K562 (cell line): ENCODE measurements around the gene PLSCR3. TPM values are rescaled to one million over a fixed set of nuclear protein-coding genes. Genes with fewer than 3 reads are reported as not detected.

Source experiments
- ATAC-seq: fragments of 200-7000 bp; cut with Tn5 transposase; 3 replicates; pipeline ENCODE4 v1.9.1; 2020; ENCODE audit warnings: moderate library complexity
- BruUV-seq: library from RNA; stranded (reverse); fragments of 400-500 nt; replicated peaks from 2 replicates; lab custom pipeline; 2021; lab: Mats Ljungman, UMichigan
- CTCF ChIA-PET: fragments of 300-600 bp; formaldehyde crosslinking; extraction: SDS; loops from one replicate; lab custom pipeline; 2021; ENCODE audit warnings: low intra/inter-chr PET ratio; lab: Yijun Ruan, JAX
- POLR2A ChIA-PET: fragments of 300-600, 350-650 bp; sonication (Branson Sonifier 250); formaldehyde crosslinking; extraction: SDS; loops from one replicate; lab custom pipeline; 2021; ENCODE audit warnings: antibody characterized with exemption, inconsistent platforms; lab: Yijun Ruan, JAX
- DNase-seq, 4 experiments: peaks; one replicate each; pipeline versions ENCODE4 v3.0.0 to v3.0.0-alpha.2; 2011 to 2018; ENCODE audit warnings: low spot score in 3 of 4, mixed read lengths in 3 of 4; ENCODE audit errors: extremely low read depth in 1 of 4
- FAIRE-seq: peaks from 2 replicates; lab custom pipeline; 2011; peaks lifted over from hg19 to GRCh38; lab: Jason Lieb, UNC
- H2AFZ ChIP-seq: 2 replicates; pipeline ENCODE4 v1.6.0; 2011; ENCODE audit warnings: low read depth, low read length, control low read depth, inconsistent platforms
- H3K27ac ChIP-seq: fragments of 200-600 bp; 3 replicates; pipeline ENCODE4 v1.8.0; 2011; ENCODE audit warnings: low read depth, mild to moderate bottlenecking, control low read depth, inconsistent platforms, low read length, moderate library complexity, mixed read lengths; ENCODE audit errors: extremely low read depth
- H3K27me3 ChIP-seq, 2 experiments: fragments of 300-600 bp in 1 of 2; 2 replicates in 1 of 2; 3 replicates in 1 of 2; pipeline versions ENCODE4 v1.6.0 to v1.8.0; 2011; ENCODE audit warnings: inconsistent platforms in 2 of 2, low read length in 2 of 2, mild to moderate bottlenecking in 1 of 2, mixed read lengths in 1 of 2, moderate library complexity in 1 of 2; ENCODE audit not compliant: control insufficient read depth in 2 of 2, insufficient read depth in 2 of 2
- H3K36me3 ChIP-seq: fragments of 300-600 bp; 3 replicates; pipeline ENCODE4 v1.8.0; 2011; ENCODE audit warnings: mild to moderate bottlenecking, low read length, inconsistent platforms; ENCODE audit not compliant: control insufficient read depth, insufficient read depth
- H3K4me1 ChIP-seq, 2 experiments: fragments of 200-600 bp in 1 of 2; replicated peaks in 1 of 2; 2 replicates in 1 of 2; 3 replicates in 1 of 2; pipeline versions ENCODE4 v1.5.1 to v1.8.0; 2011; ENCODE audit warnings: inconsistent platforms in 2 of 2, low read length in 2 of 2, mild to moderate bottlenecking in 1 of 2, mixed read lengths in 1 of 2, moderate library complexity in 1 of 2; ENCODE audit not compliant: control insufficient read depth in 2 of 2, insufficient read depth in 2 of 2
- H3K4me2 ChIP-seq: 2 replicates; pipeline ENCODE4 v1.6.1; 2011; ENCODE audit warnings: low read length, control low read depth, inconsistent platforms, mixed read lengths; ENCODE audit not compliant: insufficient read depth
- H3K4me3 ChIP-seq: fragments of 200-600 bp; sonication (generic), shearing (Covaris generic); 2 replicates; pipeline ENCODE4 v1.5.1; 2016; ENCODE audit warnings: control low read depth, inconsistent platforms
- H3K79me2 ChIP-seq: fragments of 200-600 bp; 3 replicates; pipeline ENCODE4 v1.8.0; 2011; ENCODE audit warnings: low read length, inconsistent platforms; ENCODE audit not compliant: control insufficient read depth, insufficient read depth
- H3K9ac ChIP-seq, 2 experiments: 2 replicates each; pipeline versions ENCODE4 v1.6.0 to v1.6.1; 2011; ENCODE audit warnings: low read depth in 2 of 2, low read length in 2 of 2, control low read depth in 1 of 2, inconsistent platforms in 1 of 2, mild to moderate bottlenecking in 1 of 2, mixed read lengths in 1 of 2; ENCODE audit not compliant: insufficient read depth in 1 of 2
- H3K9me1 ChIP-seq: one replicate; pipeline ENCODE4 v1.6.0; 2011; ENCODE audit warnings: inconsistent platforms, mild to moderate bottlenecking, low read length, moderate library complexity; ENCODE audit not compliant: control insufficient read depth, insufficient read depth
- H3K9me3 ChIP-seq: replicated peaks from 2 replicates; pipeline ENCODE4 v1.5.1; 2011; ENCODE audit warnings: low read depth, low read length, inconsistent platforms; ENCODE audit not compliant: control insufficient read depth, insufficient read depth
- H4K20me1 ChIP-seq: replicated peaks from 2 replicates; pipeline ENCODE4 v1.6.1; 2011; ENCODE audit warnings: low read length, inconsistent platforms, mixed read lengths; ENCODE audit not compliant: control insufficient read depth, insufficient read depth
- DMBX1 ChIP-seq: fragments of 250-450 bp; sonication (Bioruptor Pico); IDR thresholded peaks from 2 replicates; pipeline ENCODE4 v1.8.0; 2022; ENCODE audit warnings: inconsistent platforms, mild to moderate bottlenecking, moderate library complexity, borderline replicate concordance
- NELFE ChIP-seq: IDR thresholded peaks from 2 replicates; pipeline ENCODE4 v1.6.1; 2011; ENCODE audit warnings: mild to moderate bottlenecking; ENCODE audit not compliant: insufficient read depth, insufficient read length
- RNF219 ChIP-seq: fragments of 250-450 bp; sonication (Bioruptor Pico); IDR thresholded peaks from 2 replicates; pipeline ENCODE4 v1.5.0; 2022; ENCODE audit warnings: mild to moderate bottlenecking
- WGBS: fragments of 100-300 bp; shearing (Covaris generic); methylation state at CpG from one replicate; pipeline ENCODE4 v1.1.6; 2016; ENCODE audit warnings: low coverage, mixed read lengths; ENCODE audit not compliant: insufficient coverage; ENCODE audit errors: missing lambda C conversion rate; 5-methylcytosine and 5-hydroxymethylcytosine counted together
- in situ Hi-C: fragments of 300-500 bp; cut with MboI; formaldehyde crosslinking; loops from 4 replicates; pipeline ENCODE4 v1.15.0; 2018; ENCODE audit warnings: inconsistent platforms, mixed read lengths
- intact Hi-C: fragments of 100-400 bp; cut with micrococcal nuclease; formaldehyde crosslinking; loops from 2 replicates; pipeline ENCODE4 v1.14.2; 2022
- polyA plus RNA-seq, 8 experiments: library from polyadenylated mRNA; depleted of rRNA in 4 of 8; stranded (reverse) in 5 of 8; unstranded in 3 of 8; fragments of >200 nt; fragmentation: Nextera tagmentation in 2 of 8; fragmentation: Illumina TruSeq in 1 of 8; extraction: Ambion mirVana in 2 of 8; extraction: Trizol in 1 of 8; gene quantifications; 2 replicates each; pipeline versions ENCODE4 v1.2.1 to v1.2.3, GENCODE V29; 2011 to 2014; ENCODE audit warnings: inconsistent platforms in 1 of 8, missing spikeins in 1 of 8
- total RNA-seq, 7 experiments: library from RNA; depleted of rRNA in 6 of 7; stranded (reverse); fragments of >200 nt in 6 of 7; fragmentation: Illumina TruSeq in 2 of 7; extraction: Trizol in 2 of 7; gene quantifications; 2 replicates each; pipeline versions ENCODE4 v1.2.1 to v1.2.3, GENCODE V29; 2011 to 2021; ENCODE audit warnings: low replicate concordance in 1 of 7

PLSCR3 gene
- total and polyA plus RNA-seq, 9 of the 15 experiments (the other 6 are each of a cell fraction or from before 2014, with no cell fraction given): 3.2 to 16.8 (median 4.5) TPM

GRCh38 chr17:7425756-7426155 is 31.4 kb upstream of the PLSCR3 start:
- no peak for TF ChIP-seq RNF219 (CRISPR knock-in tag)
- no peak for TF ChIP-seq NELFE
- no peak for TF ChIP-seq DMBX1 (CRISPR knock-in tag)
- H3K4me2 ChIP-seq: no peak overlapping the region
- H3K79me2 ChIP-seq: no peaks in the 10 kb centered on the region
- H2AFZ ChIP-seq: no peak overlapping the region
- intact Hi-C loops (no loop called here), in situ Hi-C loops (no loop called here)
- no peak overlapping the region for H3K27ac ChIP-seq
- no peak overlapping the region for H3K4me3 ChIP-seq
- BruUV-seq: no TSS peak
- FAIRE-seq: no peak
- no peaks in the 10 kb centered on the region for H3K36me3 ChIP-seq
- H4K20me1 ChIP-seq: no peaks in the 10 kb centered on the region
- H3K4me1 ChIP-seq: peaks cover 0 to 14% of the 10 kb centered on the region in 2 experiments; a peak in 2 of 5 replicates
- DNase-seq: no peak
- H3K9me1 ChIP-seq: no peaks in the 10 kb centered on the region
- CTCF ChIA-PET: no interaction called here
- H3K9ac ChIP-seq: no peak overlapping the region; a peak in 1 of 4 replicates
- H3K9me3 ChIP-seq: no peaks in the 10 kb centered on the region
- ATAC-seq: no peak
- no peaks in the 10 kb centered on the region for H3K27me3 ChIP-seq
- POLR2A ChIA-PET: interaction anchor here (0.6 to 1.8 kb wide), 2 partner anchors 9 to 50 kb away, joined by 3 to 8 read pairs; partner anchors contain the start of gene TMEM102
- 73% methylated on average over 5 of the region's 8 CpGs for WGBS
